Keratinocyte (primary cell): Measurements from ENCODE around the gene KCNK17. TPM values are rescaled to one million over a fixed set of nuclear protein-coding genes. Genes with fewer than 3 reads are reported as not detected.

Experiments used
- DNase-seq: peaks from one replicate; pipeline ENCODE4 v3.0.0-alpha.2; 2011; ENCODE audit warnings: low read depth, missing footprints, low spot score
- FAIRE-seq: peaks from 2 replicates; lab custom pipeline; 2011; peaks lifted over from hg19 to GRCh38; lab: Jason Lieb, UNC
- H2AFZ ChIP-seq: 2 replicates; pipeline ENCODE4 v1.6.0; 2012; ENCODE audit warnings: low read length, control low read depth, inconsistent platforms; ENCODE audit not compliant: control insufficient read depth
- H3K27ac ChIP-seq: 2 replicates; pipeline ENCODE4 v1.5.1; 2011; ENCODE audit warnings: low read length; ENCODE audit not compliant: control insufficient read depth, insufficient read depth
- H3K27me3 ChIP-seq: 3 replicates; pipeline ENCODE4 v1.6.0; 2011; ENCODE audit warnings: low read length; ENCODE audit not compliant: control insufficient read depth, insufficient read depth; ENCODE audit errors: extremely low read depth
- H3K36me3 ChIP-seq, 2 experiments: 2 replicates in 1 of 2; 3 replicates in 1 of 2; pipeline ENCODE4 v1.5.1; 2011; ENCODE audit warnings: low read length in 2 of 2, mild to moderate bottlenecking in 1 of 2; ENCODE audit not compliant: control insufficient read depth in 2 of 2, insufficient read depth in 2 of 2; ENCODE audit errors: extremely low read depth in 1 of 2
- H3K4me1 ChIP-seq: 3 replicates; pipeline ENCODE4 v1.5.1; 2011; ENCODE audit warnings: low read length; ENCODE audit not compliant: control insufficient read depth, insufficient read depth; ENCODE audit errors: extremely low read depth
- H3K4me2 ChIP-seq: 3 replicates; pipeline ENCODE4 v1.6.0; 2011; ENCODE audit warnings: low read depth, low read length; ENCODE audit not compliant: control insufficient read depth, insufficient read depth; ENCODE audit errors: extremely low read depth
- H3K4me3 ChIP-seq, 3 experiments: fragments of 200-600 bp in 1 of 3; sonication (generic) in 1 of 3; 2 replicates in 2 of 3; 3 replicates in 1 of 3; pipeline ENCODE4 v1.5.1; 2011 to 2016; ENCODE audit warnings: low read length in 3 of 3, mild to moderate bottlenecking in 3 of 3, control low read depth in 2 of 3, inconsistent platforms in 1 of 3, low read depth in 1 of 3, mixed read lengths in 1 of 3, mixed run types in 1 of 3, moderate library complexity in 1 of 3; ENCODE audit not compliant: control insufficient read depth in 2 of 3, insufficient read depth in 2 of 3; ENCODE audit errors: extremely low read depth in 1 of 3
- H3K79me2 ChIP-seq: 2 replicates; pipeline ENCODE4 v1.6.0; 2012; ENCODE audit warnings: low read length; ENCODE audit not compliant: control insufficient read depth, insufficient read depth
- H3K9ac ChIP-seq: 3 replicates; pipeline ENCODE4 v1.6.0; 2011; ENCODE audit warnings: low read length; ENCODE audit not compliant: control insufficient read depth, insufficient read depth; ENCODE audit errors: extremely low read depth
- H3K9me1 ChIP-seq: 3 replicates; pipeline ENCODE4 v1.6.0; 2011; ENCODE audit warnings: low read length; ENCODE audit not compliant: control insufficient read depth, insufficient read depth; ENCODE audit errors: extremely low read depth
- H3K9me3 ChIP-seq: 2 replicates; pipeline ENCODE4 v1.5.1; 2012; ENCODE audit warnings: low read depth, low read length; ENCODE audit not compliant: control insufficient read depth
- H4K20me1 ChIP-seq: 3 replicates; pipeline ENCODE4 v1.6.0; 2011; ENCODE audit warnings: low read length; ENCODE audit not compliant: control insufficient read depth, insufficient read depth; ENCODE audit errors: extremely low read depth
- EZH2 ChIP-seq: IDR thresholded peaks from one replicate; pipeline ENCODE4 v1.6.1; 2012; ENCODE audit warnings: inconsistent platforms, mild to moderate bottlenecking, low read length, moderate library complexity
- dilution Hi-C: fragments of 300-500 bp; cut with MboI; formaldehyde crosslinking; loops from one replicate; pipeline ENCODE4 v1.7.0; 2020; ENCODE audit warnings: low sequenced_read_pairs; ENCODE audit not compliant: extremely low pct_ligation_motif_present
- polyA plus RNA-seq, 5 experiments: library from polyadenylated mRNA; depleted of rRNA in 3 of 5; stranded (reverse) in 3 of 5; stranded (forward) in 1 of 5; unstranded in 1 of 5; fragments of >200 nt; gene quantifications; 1 replicate in 1 of 5; 2 replicates in 3 of 5; 3 replicates in 1 of 5; pipeline versions ENCODE4 v1.2.1 to v1.2.3, GENCODE V29; 2011 to 2012; ENCODE audit warnings: missing spikeins in 2 of 5, low read depth in 1 of 5, low replicate concordance in 1 of 5
- TF ChIP-seq, protein P1 (sequence below), 3 experiments: IDR thresholded peaks in 1 of 3; conservative IDR thresholded peaks in 1 of 3; optimal IDR thresholded peaks in 1 of 3; 2 replicates in 2 of 3; 3 replicates in 1 of 3; pipeline versions ENCODE3 to v1.5.1; 2011; ENCODE audit warnings: low read length in 3 of 3, mild to moderate bottlenecking in 3 of 3, moderate library complexity in 2 of 3, control low read depth in 1 of 3, inconsistent platforms in 1 of 3; ENCODE audit not compliant: insufficient read depth in 2 of 3; ENCODE audit errors: extremely low read depth in 1 of 3

The KCNK17 gene
- polyA plus RNA-seq, 1 donor (not counting 4 experiments of a cell fraction or from before 2014, with no cell fraction given), result not detected

GRCh38 chr6:39251406-39251805, 62.8 kb downstream of the KCNK17 start:
- Histone ChIP-seq H3K9ac (no peak overlapping the region), H3K4me3 (no peak overlapping the region), H3K4me2 (no peak overlapping the region), H3K9me1 (no peaks in the 10 kb centered on the region), H2AFZ (no peak overlapping the region), H4K20me1 (no peaks in the 10 kb centered on the region), H3K27me3 (no peaks in the 10 kb centered on the region), H3K79me2 (no peaks in the 10 kb centered on the region), H3K9me3 (no peaks in the 10 kb centered on the region), H3K36me3 (no peaks in the 10 kb centered on the region), H3K27ac (no peak overlapping the region), H3K4me1 (no peaks in the 10 kb centered on the region)
- DNase-seq (no peak), FAIRE-seq (no peak)
- TF ChIP-seq, protein P1, sequence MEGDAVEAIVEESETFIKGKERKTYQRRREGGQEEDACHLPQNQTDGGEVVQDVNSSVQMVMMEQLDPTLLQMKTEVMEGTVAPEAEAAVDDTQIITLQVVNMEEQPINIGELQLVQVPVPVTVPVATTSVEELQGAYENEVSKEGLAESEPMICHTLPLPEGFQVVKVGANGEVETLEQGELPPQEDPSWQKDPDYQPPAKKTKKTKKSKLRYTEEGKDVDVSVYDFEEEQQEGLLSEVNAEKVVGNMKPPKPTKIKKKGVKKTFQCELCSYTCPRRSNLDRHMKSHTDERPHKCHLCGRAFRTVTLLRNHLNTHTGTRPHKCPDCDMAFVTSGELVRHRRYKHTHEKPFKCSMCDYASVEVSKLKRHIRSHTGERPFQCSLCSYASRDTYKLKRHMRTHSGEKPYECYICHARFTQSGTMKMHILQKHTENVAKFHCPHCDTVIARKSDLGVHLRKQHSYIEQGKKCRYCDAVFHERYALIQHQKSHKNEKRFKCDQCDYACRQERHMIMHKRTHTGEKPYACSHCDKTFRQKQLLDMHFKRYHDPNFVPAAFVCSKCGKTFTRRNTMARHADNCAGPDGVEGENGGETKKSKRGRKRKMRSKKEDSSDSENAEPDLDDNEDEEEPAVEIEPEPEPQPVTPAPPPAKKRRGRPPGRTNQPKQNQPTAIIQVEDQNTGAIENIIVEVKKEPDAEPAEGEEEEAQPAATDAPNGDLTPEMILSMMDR (optimal IDR thresholded peaks at IDR 0.05 in 1 of 3, IDR thresholded peaks at IDR 0.05 in 1 of 3, conservative IDR thresholded peaks at IDR 0.05 in 1 of 3; ENCODE audit: extremely low read depth in 1 of 3, insufficient read depth in 2 of 3, low read length in 3 of 3), result no peak
- no peak for TF ChIP-seq EZH2
- dilution Hi-C loops, result no loop called here

- FAIRE-seq (no peak), DNase-seq (no peak)
- no peak overlapping the region for H3K27ac ChIP-seq
- no peaks in the 10 kb centered on the region for H3K9me3 ChIP-seq
- no peaks in the 10 kb centered on the region for H3K27me3 ChIP-seq
- no peaks in the 10 kb centered on the region for H4K20me1 ChIP-seq
- no peak overlapping the region for H3K9ac ChIP-seq
- dilution Hi-C loops, result no loop called here
- no peak overlapping the region for H3K4me2 ChIP-seq
- no peaks in the 10 kb centered on the region for H3K9me1 ChIP-seq
- H2AFZ ChIP-seq, result no peak overlapping the region
- H3K4me1 ChIP-seq, result no peaks in the 10 kb centered on the region
- no peak overlapping the region for H3K4me3 ChIP-seq
- H3K36me3 ChIP-seq, result no peaks in the 10 kb centered on the region
- TF ChIP-seq, protein P1 (optimal IDR thresholded peaks at IDR 0.05 in 1 of 3, IDR thresholded peaks at IDR 0.05 in 1 of 3, conservative IDR thresholded peaks at IDR 0.05 in 1 of 3; ENCODE audit: extremely low read depth in 1 of 3, insufficient read depth in 2 of 3, low read length in 3 of 3), result no peak
- TF ChIP-seq EZH2, result no peak
- no peaks in the 10 kb centered on the region for H3K79me2 ChIP-seq
Observed at GRCh38 chr6:39250507-39250906, 63.7 kb downstream of the KCNK17 start.
